GM18517 (cell line): Measurements from ENCODE around the gene NKD1.
"Not testable (repeated sequence)": the region's sequence is repeated elsewhere in the genome, so short reads cannot be mapped to it uniquely, and the experiment has no call there.

ENCODE experiments used
- ATAC-seq: cut with Tn5 transposase; IDR thresholded peaks from one replicate; pipeline ENCODE4 v1.9.1; 2021; ENCODE audit warnings: mild to moderate bottlenecking, moderate library complexity; ENCODE audit not compliant: unreplicated experiment

Gene NKD1

GRCh38 chr16:50519602-50520001 lies 28.6 kb upstream of the NKD1 start:
- no peak for ATAC-seq

- no peak for ATAC-seq
Measured at GRCh38 chr16:50520451-50521245, 27.5 kb upstream of the NKD1 start.

DNA sequence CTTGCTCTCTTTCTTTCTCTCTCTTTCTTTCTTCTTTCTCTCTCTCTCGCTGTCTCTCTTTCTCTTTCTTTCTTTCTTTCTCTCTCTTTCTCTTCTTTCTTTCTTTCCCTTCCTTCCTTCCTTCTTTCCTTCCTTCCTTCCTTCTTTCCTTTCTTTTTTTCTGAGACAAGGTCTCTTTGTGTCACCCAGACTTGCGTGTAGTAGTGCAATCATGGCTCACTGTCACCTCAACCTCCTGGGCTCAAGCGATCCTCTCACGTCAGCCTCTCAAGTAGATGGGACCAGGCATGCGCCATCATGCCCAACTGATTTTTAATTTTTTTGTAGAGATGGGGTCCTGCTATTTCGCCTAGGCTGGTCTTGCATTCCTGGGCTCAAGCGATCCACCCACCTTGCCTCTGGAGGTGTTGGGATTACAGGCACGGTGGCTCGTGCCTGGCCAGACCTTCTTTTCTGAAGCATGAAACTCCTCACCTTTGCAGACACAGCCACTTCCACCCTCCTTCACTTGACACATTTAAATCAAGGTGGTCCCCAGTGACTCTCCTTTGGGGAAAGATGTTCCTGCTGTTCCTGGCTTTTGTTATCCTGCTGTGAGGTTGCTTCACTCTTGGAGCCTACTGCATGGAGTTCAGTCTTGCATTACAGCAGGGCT lies 26.8 kb upstream of the NKD1 start:
- no peak for ATAC-seq

DNA sequence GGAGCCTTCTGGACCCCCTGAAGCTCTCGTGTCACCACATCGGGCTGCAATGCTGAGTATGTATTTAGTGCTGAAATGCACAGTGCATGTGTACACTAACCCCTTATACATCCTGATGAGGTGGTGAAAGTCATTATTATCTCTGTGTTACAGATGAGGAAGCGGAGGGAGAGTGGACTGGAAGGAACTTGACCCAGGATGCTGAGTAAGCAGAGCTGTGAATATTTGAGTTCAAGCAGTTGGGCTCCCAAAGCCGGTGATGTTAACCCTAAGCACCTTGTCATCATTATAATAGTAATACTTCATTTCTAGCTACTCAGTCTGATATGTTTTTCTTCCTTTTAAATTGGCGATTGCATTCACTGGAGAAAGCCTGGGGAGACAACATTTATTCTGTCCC lies 25.9 kb upstream of the NKD1 start:
- ATAC-seq, result no peak

DNA sequence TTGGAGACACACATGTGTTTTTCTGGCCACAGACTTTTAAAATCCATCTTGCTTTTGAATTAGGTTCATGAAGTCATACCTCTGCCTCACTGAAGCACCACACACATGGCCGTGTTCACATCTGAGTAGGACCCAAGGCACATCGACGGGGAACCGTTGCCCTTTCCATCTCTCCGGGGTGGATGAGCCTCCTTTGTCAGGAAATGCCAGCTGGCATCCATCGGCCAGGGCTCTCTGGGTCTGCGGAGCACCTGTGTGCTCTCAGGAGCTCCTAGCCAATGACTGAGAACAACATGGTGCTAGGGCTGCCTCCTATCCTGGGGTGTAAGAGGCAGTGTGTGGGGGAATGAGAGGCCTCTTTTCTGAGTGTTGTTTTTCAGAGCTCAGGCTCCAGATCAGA lies 24.5 kb upstream of the NKD1 start:
- ATAC-seq, result no peak

DNA sequence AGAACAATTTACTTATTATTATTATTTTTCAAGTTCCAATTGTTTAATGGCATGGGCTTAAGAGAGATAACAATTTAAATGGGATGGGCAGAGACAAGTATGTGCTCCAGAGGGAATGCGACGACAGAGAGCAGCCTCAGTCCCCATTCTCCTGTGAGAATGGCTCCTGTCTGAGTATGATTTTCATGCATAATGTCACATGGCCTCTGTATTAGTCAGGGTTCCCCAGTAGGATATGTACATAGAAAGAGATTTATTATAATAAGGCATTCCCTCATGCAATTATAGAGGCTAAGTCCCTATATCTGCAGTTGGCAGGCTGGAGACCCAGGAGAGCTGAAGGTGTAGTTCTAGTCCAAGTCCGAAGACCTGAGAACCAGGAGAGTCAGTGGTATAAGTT lies 22.9 kb upstream of the NKD1 start:
- ATAC-seq, result no peak

GRCh38 chr16:50525716-50526115 lies 22.5 kb upstream of the NKD1 start:
- ATAC-seq, result no peak

GRCh38 chr16:50526249-50526648 lies 21.9 kb upstream of the NKD1 start:
- ATAC-seq, result no peak

- ATAC-seq, result no peak
Measured at GRCh38 chr16:50526796-50527195, 21.4 kb upstream of the NKD1 start.

DNA sequence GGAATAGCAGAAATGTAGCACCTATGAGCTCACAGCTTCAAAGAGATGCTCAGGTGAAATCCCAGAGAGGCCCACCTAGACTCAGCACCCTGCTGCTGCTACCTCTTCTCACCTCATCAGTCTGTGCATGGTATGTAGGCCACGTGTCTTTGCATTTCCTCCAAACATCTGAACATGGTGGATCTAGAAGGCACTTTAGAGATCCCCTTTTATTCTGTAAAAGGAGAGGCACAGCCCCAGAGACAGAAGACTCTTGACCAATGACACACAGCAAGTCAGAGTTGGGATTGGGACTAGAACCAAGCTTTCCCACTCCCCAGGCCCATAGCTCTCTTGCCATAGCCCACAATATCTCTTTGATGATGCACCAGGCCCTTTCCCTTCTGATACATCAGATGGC lies 19.4 kb upstream of the NKD1 start:
- no peak for ATAC-seq

- no peak for ATAC-seq
Measured at GRCh38 chr16:50529334-50529733, 18.9 kb upstream of the NKD1 start.

- ATAC-seq, result no peak
Measured at GRCh38 chr16:50530277-50531236, 17.6 kb upstream of the NKD1 start.

DNA sequence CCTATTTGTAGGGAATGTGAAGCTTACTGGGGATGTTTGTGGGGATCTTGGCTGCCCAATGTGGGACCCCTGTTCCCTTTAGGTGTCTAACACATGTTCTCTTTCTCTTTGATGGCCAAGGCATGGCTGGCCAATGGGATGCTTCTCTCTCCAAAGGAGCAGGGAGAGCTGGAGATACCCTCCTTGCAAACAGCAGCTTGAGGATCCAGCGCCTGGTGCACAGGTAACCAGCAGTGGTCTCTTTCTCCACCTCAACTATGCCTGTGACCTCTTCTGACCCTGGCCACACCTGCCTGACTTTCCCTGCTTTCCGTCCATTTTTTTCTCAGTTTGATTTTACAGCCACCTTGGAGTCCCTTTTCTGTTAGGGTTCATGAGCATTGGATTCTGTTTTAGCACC lies 16.8 kb upstream of the NKD1 start:
- no peak for ATAC-seq

DNA sequence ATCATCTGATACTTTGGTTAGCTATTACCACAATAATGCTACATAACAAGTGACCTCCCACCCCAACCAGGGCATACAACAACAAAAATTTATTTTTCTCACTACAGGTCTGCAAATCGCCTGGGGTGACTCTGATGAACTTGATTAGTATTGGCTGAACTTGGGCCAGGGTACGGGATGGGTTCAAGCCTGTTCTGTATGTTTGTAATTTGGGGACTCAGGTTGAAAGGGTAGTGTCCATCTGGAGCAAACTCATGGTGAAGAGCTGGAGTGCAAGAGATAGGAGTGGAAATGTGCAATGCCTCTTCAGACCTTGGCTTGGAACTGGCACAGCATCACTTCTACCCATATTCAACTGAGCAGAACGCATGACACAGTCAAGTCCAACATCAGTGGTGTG lies 16.3 kb upstream of the NKD1 start:
- ATAC-seq, result no peak

- no peak for ATAC-seq
Measured at GRCh38 chr16:50532576-50532975, 15.6 kb upstream of the NKD1 start.

DNA sequence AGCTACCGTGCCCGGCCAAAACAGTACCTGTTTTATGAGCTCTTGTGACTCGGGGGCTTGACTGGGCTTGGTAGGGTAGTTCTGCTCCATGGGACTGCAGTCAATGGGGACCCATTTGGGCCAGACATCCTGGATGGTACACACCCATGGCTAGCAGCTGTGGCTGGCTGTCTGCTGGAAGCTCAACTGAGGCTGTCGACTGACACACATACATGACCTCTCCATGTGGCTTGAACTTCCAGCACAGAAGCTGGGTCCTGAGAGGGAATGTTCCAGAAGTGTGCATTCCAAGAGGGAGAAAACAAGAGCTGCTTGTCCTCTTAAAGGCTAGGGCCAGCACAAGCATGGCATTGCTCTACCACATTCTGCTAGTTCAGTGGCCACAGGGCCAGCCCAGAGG lies 14.9 kb upstream of the NKD1 start:
- ATAC-seq, result no peak

DNA sequence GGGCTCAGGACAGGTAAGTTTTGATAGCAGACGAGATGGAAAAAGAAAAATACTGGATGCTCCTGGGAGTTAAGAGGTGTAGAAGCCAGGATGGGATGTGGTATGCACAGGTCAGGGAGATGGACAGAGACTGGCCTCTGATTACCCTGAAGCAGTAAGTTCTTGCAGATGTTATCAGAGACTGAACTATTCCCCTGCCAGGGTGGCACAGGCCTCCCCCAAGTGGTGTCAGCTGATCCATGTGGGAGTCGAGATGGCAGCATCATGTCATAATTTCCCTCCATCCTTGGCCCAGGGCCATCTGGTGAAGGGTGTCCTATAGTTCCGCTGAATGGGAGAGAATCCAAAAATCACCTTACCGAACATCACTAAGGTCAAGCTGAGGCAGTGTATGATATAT lies 14.1 kb upstream of the NKD1 start:
- ATAC-seq, result no peak

GRCh38 chr16:50534556-50534955 lies 13.6 kb upstream of the NKD1 start:
- ATAC-seq, result no peak

- no peak for ATAC-seq
Measured at GRCh38 chr16:50534958-50535357, 13.2 kb upstream of the NKD1 start.

- no peak for ATAC-seq
Measured at GRCh38 chr16:50535506-50536257, 12.5 kb upstream of the NKD1 start.

- not testable (repeated sequence) for ATAC-seq
Measured at GRCh38 chr16:50536258-50536645, 11.9 kb upstream of the NKD1 start.
